IMR-90 (cell line): Measurements from ENCODE around the gene UPB1. TPM values are rescaled to one million over a fixed set of nuclear protein-coding genes. Genes with fewer than 3 reads are reported as not detected.
A peak's percentile ranks its signal among the peaks of the same experiment; 100 is the strongest.

Experiments
- ATAC-seq: fragments of 200-7000 bp; cut with Tn5 transposase; 2 replicates; pipeline ENCODE4 v1.9.1; 2020; ENCODE audit warnings: low read depth, mild to moderate bottlenecking, moderate library complexity
- BruUV-seq: library from RNA; stranded (reverse); fragments of 400-500 nt; replicated peaks from 2 replicates; lab custom pipeline; 2021; lab: Mats Ljungman, UMichigan
- CTCF ChIA-PET: fragments of 300-600 bp; formaldehyde crosslinking; extraction: SDS; loops from one replicate; lab custom pipeline; 2021; ENCODE audit warnings: antibody characterized with exemption; lab: Yijun Ruan, JAX
- POLR2A ChIA-PET: fragments of 300-600 bp; sonication (Branson Sonifier 250); formaldehyde crosslinking; loops from one replicate; lab custom pipeline; 2022; ENCODE audit warnings: antibody characterized with exemption; ENCODE audit not compliant: unreplicated experiment; lab: Charles Lee
- DNase-seq: peaks from one replicate; pipeline ENCODE4 v3.0.0; 2013
- H2AFZ ChIP-seq: replicated peaks from 2 replicates; pipeline ENCODE3; 2013; ENCODE audit warnings: low read length, mild to moderate bottlenecking; ENCODE audit not compliant: poor library complexity
- H2AK5ac ChIP-seq: 2 replicates; pipeline ENCODE4 v1.6.1; 2013; ENCODE audit warnings: low read depth, low read length, inconsistent platforms
- H2AK9ac ChIP-seq: replicated peaks from 2 replicates; pipeline ENCODE3; 2013; ENCODE audit warnings: mild to moderate bottlenecking, low read depth, low read length, moderate library complexity; ENCODE audit not compliant: poor library complexity
- H2BK120ac ChIP-seq: 2 replicates; pipeline ENCODE4 v1.6.1; 2013; ENCODE audit warnings: low read depth, low read length, inconsistent platforms
- H2BK15ac ChIP-seq: 3 replicates; pipeline ENCODE4 v1.6.1; 2013; ENCODE audit warnings: low read depth, low read length, inconsistent platforms
- H2BK20ac ChIP-seq: 2 replicates; pipeline ENCODE4 v1.6.1; 2013; ENCODE audit warnings: low read depth, mild to moderate bottlenecking, inconsistent platforms, low read length, moderate library complexity
- H2BK5ac ChIP-seq: 2 replicates; pipeline ENCODE4 v1.6.1; 2013; ENCODE audit warnings: mild to moderate bottlenecking, low read depth, low read length, inconsistent platforms; ENCODE audit not compliant: poor library complexity, severe bottlenecking
- H3K14ac ChIP-seq: replicated peaks from 2 replicates; pipeline ENCODE4 v1.6.1; 2013; ENCODE audit warnings: low read depth, low read length, inconsistent platforms
- H3K18ac ChIP-seq: 2 replicates; pipeline ENCODE4 v1.6.1; 2013; ENCODE audit warnings: low read depth, low read length, control low read depth
- H3K23ac ChIP-seq: 2 replicates; pipeline ENCODE4 v1.6.1; 2013; ENCODE audit warnings: low read depth, low read length, inconsistent platforms
- H3K27ac ChIP-seq: 2 replicates; pipeline ENCODE4 v1.5.1; 2013; ENCODE audit warnings: mild to moderate bottlenecking, control low read depth, low read length; ENCODE audit not compliant: insufficient read depth
- H3K27me3 ChIP-seq: 2 replicates; pipeline ENCODE4 v1.6.1; 2013; ENCODE audit warnings: low read length; ENCODE audit not compliant: control insufficient read depth, insufficient read depth
- H3K36me3 ChIP-seq: 2 replicates; pipeline ENCODE4 v1.6.1; 2013; ENCODE audit warnings: low read length, mixed read lengths; ENCODE audit not compliant: control insufficient read depth, insufficient read depth
- H3K4ac ChIP-seq: 2 replicates; pipeline ENCODE4 v1.6.1; 2013; ENCODE audit warnings: low read depth, low read length, inconsistent platforms
- H3K4me1 ChIP-seq: 2 replicates; pipeline ENCODE4 v1.6.1; 2013; ENCODE audit warnings: low read length, mixed read lengths; ENCODE audit not compliant: control insufficient read depth, insufficient read depth
- H3K4me2 ChIP-seq: 2 replicates; pipeline ENCODE4 v1.6.1; 2013; ENCODE audit warnings: low read depth, mild to moderate bottlenecking, control low read depth, low read length, moderate library complexity
- H3K4me3 ChIP-seq: 2 replicates; pipeline ENCODE4 v1.5.1; 2013; ENCODE audit warnings: low read depth, mild to moderate bottlenecking, control low read depth, low read length, moderate library complexity; ENCODE audit not compliant: insufficient read depth
- H3K56ac ChIP-seq: 2 replicates; pipeline ENCODE4 v1.6.1; 2013; ENCODE audit warnings: low read length, inconsistent platforms; ENCODE audit not compliant: insufficient read depth; ENCODE audit errors: extremely low read depth
- H3K79me1 ChIP-seq, 2 experiments: 2 replicates each; pipeline ENCODE4 v1.6.1; 2013; ENCODE audit warnings: low read length in 2 of 2, inconsistent platforms in 1 of 2, low read depth in 1 of 2
- H3K9ac ChIP-seq: 2 replicates; pipeline ENCODE4 v1.6.1; 2013; ENCODE audit warnings: low read depth, low read length, control low read depth
- H3K9me1 ChIP-seq: 2 replicates; pipeline ENCODE4 v1.6.1; 2013; ENCODE audit warnings: low read length, inconsistent platforms; ENCODE audit not compliant: insufficient read depth
- H3K9me3 ChIP-seq: 2 replicates; pipeline ENCODE4 v1.6.1; 2013; ENCODE audit warnings: low read length; ENCODE audit not compliant: control insufficient read depth, insufficient read depth
- H4K20me1 ChIP-seq: 2 replicates; pipeline ENCODE4 v1.6.1; 2013; ENCODE audit warnings: low read length, inconsistent platforms; ENCODE audit not compliant: insufficient read depth
- H4K5ac ChIP-seq: 2 replicates; pipeline ENCODE4 v1.6.1; 2013; ENCODE audit warnings: mild to moderate bottlenecking, low read depth, low read length, control low read depth
- H4K8ac ChIP-seq, 2 experiments: 2 replicates each; pipeline ENCODE4 v1.6.1; 2013; ENCODE audit warnings: low read depth in 2 of 2, low read length in 2 of 2, control low read depth in 1 of 2, inconsistent platforms in 1 of 2
- H4K91ac ChIP-seq: 2 replicates; pipeline ENCODE4 v1.6.1; 2013; ENCODE audit warnings: low read depth, low read length, inconsistent platforms; ENCODE audit not compliant: insufficient read depth
- BHLHE40 ChIP-seq: fragments of 150-350 bp; IDR thresholded peaks from 2 replicates; pipeline ENCODE4 v1.6.1; 2016; ENCODE audit warnings: mild to moderate bottlenecking, low read depth, low read length
- CEBPB ChIP-seq: IDR thresholded peaks from 2 replicates; pipeline ENCODE4 v1.6.1; 2012; ENCODE audit warnings: low read depth, low read length, improper control_type of control experiment
- CHD1 ChIP-seq: IDR thresholded peaks from 2 replicates; pipeline ENCODE4 v1.6.1; 2012; ENCODE audit warnings: low read depth, low read length, improper control_type of control experiment
- MAFK ChIP-seq: IDR thresholded peaks from 2 replicates; pipeline ENCODE4 v1.6.1; 2012; ENCODE audit warnings: low read depth, low read length, improper control_type of control experiment
- MAZ ChIP-seq: IDR thresholded peaks from 2 replicates; pipeline ENCODE4 v1.6.1; 2012; ENCODE audit warnings: low read depth, mild to moderate bottlenecking, low read length, improper control_type of control experiment, moderate library complexity, borderline replicate concordance
- MXI1 ChIP-seq: IDR thresholded peaks from 2 replicates; pipeline ENCODE4 v1.6.1; 2012; ENCODE audit warnings: low read depth, mild to moderate bottlenecking, low read length, moderate library complexity, borderline replicate concordance
- POLR2A ChIP-seq: IDR thresholded peaks from 2 replicates; pipeline ENCODE4 v1.6.1; 2012; ENCODE audit warnings: mild to moderate bottlenecking, low read depth, low read length
- RCOR1 ChIP-seq: IDR thresholded peaks from 2 replicates; pipeline ENCODE4 v1.6.1; 2012; ENCODE audit warnings: mild to moderate bottlenecking, low read length, improper control_type of control experiment; ENCODE audit not compliant: insufficient replicate concordance
- WGBS, 2 experiments: methylation state at CpG; one replicate each; pipeline versions ENCODE4 v1.1.5 to v1.1.7; 2013; ENCODE audit warnings: missing lambda C conversion rate in 2 of 2; ENCODE audit not compliant: insufficient read length in 1 of 2; ENCODE audit errors: extremely low coverage in 2 of 2; 5-methylcytosine and 5-hydroxymethylcytosine counted together
- dilution Hi-C: fragments of 300-500 bp; cut with HindIII; formaldehyde crosslinking; loops from one replicate; pipeline ENCODE4 v1.14.3; 2018; ENCODE audit warnings: low sequenced_read_pairs; ENCODE audit not compliant: unreplicated experiment
- in situ Hi-C: fragments of 300-500 bp; cut with MboI; formaldehyde crosslinking; loops from 3 replicates; pipeline ENCODE4 v1.14.3; 2019; ENCODE audit warnings: low sequenced_read_pairs, inconsistent platforms, mixed read lengths
- intact Hi-C: fragments of 100-400 bp; cut with micrococcal nuclease; formaldehyde crosslinking; loops from 2 replicates; pipeline ENCODE4 v1.10.0; 2022
- polyA plus RNA-seq, 3 experiments: library from polyadenylated mRNA; depleted of rRNA; stranded (reverse); fragments of >200 nt; gene quantifications; 2 replicates each; pipeline ENCODE4 v1.2.3, GENCODE V29; 2012; ENCODE audit warnings: low replicate concordance in 1 of 3
- total RNA-seq: library from RNA; depleted of rRNA; stranded (reverse); fragments of >200 nt; gene quantifications from 2 replicates; pipeline ENCODE4 v1.2.3, GENCODE V29; 2012
- TF ChIP-seq, protein P1 (sequence below): fragments of 150-350 bp; IDR thresholded peaks from 2 replicates; pipeline ENCODE4 v1.6.1; 2016; ENCODE audit warnings: low read depth, mild to moderate bottlenecking, low read length, moderate library complexity, borderline replicate concordance
- TF ChIP-seq, protein P2 (sequence below): conservative IDR thresholded peaks from 2 replicates; pipeline ENCODE4 v1.5.1; 2012; ENCODE audit warnings: mild to moderate bottlenecking, low read depth, low read length, improper control_type of control experiment
- TF ChIP-seq, protein P3 (sequence below): fragments of 150-350 bp; IDR thresholded peaks from 2 replicates; pipeline ENCODE4 v1.6.1; 2017; ENCODE audit warnings: mild to moderate bottlenecking, antibody characterized with exemption, low read length, low read depth

Gene UPB1
- total and polyA plus RNA-seq, 2 of the 4 experiments (the other 2 are of a cell fraction) = under 0.01 to 0.02 TPM

DNA sequence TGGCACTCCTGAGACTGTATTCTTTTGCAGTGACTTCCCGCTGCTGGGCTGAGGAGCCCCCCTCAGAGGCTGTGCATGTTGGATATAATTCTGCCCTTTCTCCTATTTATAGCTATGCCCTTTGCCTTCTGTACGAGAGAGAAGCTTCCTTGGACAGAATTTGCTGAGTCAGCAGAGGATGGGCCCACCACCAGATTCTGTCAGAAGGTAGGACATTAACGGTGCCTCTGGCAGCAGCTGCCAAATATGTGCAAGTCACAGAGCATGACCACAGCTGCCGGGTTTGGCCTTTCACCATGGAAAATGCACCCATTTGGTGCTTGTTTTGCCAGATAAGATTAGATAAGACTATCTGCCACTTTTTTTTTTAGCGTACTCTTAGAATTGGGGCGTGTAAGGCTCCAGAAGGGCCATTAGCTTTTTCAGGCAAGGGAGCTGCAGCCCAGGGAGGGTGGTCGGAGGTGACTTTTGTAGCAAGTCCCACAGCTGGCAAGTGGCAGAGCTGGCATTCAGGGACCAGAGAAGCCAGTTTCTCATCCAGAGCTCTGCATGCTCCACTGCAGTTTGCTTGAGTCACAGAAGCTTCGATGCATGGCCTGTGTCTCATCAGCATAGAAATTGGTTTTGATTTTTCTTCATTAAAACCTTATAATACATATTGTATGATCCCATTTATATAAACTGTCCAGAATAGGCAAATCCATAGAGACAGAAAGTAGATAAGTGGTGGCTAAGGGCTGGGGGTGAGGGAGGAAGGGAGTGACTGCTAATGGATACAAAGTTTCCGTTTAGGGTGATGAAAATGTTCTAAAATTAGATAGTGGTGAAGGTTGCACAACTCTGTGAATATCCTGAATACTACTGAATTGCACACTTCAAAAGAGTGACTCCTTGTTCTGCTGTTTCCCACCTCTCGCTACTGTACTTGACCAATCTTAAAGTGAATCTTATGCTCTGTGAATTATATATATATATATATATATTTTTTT, 15.8 kb downstream of the UPB1 start (continued):
- TF ChIP-seq, protein P1, sequence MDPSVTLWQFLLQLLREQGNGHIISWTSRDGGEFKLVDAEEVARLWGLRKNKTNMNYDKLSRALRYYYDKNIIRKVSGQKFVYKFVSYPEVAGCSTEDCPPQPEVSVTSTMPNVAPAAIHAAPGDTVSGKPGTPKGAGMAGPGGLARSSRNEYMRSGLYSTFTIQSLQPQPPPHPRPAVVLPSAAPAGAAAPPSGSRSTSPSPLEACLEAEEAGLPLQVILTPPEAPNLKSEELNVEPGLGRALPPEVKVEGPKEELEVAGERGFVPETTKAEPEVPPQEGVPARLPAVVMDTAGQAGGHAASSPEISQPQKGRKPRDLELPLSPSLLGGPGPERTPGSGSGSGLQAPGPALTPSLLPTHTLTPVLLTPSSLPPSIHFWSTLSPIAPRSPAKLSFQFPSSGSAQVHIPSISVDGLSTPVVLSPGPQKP = no peak

DNA sequence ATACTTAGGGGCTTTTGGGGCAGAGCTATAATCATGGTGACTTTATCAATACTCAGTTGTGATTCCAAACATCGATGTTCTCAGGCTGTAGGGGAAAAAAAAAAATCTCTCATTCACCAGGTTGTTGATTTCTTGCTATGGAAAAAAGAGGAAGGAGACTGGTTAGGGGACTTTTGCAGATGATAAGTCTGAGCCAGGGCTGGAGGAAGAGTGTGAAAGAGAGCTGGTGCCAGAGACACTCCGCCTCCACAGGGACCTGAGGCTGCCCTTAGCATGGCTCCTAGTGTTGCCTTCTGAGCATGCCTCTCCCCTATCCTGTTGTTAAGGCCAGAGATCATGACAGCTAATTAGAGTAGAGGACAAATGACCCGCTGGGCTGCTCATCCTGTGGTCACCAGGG, 16.9 kb downstream of the UPB1 start:
- H2BK20ac ChIP-seq = no peak overlapping the region
- BruUV-seq = no TSS peak
- dilution Hi-C loops = no loop called here
- peaks cover 16% of the 10 kb centered on the region for H3K4me1 ChIP-seq
- H2BK120ac ChIP-seq = no peak overlapping the region
- no peaks in the 10 kb centered on the region for H4K20me1 ChIP-seq
- H3K27ac ChIP-seq = no peak overlapping the region
- 0 out of 2 replicates have a peak, but pooled peaks cover 4% of the 10 kb centered on the region for H3K9me1 ChIP-seq
- no peak overlapping the region for H3K4me3 ChIP-seq
- no peak overlapping the region; the same call in 1 of the 2 replicates for H3K14ac ChIP-seq
- no peak overlapping the region for H4K91ac ChIP-seq
- H3K56ac ChIP-seq = no peak overlapping the region
- H2AK5ac ChIP-seq = peak overlapping the region; percentile 51; the same call in 1 of the 2 replicates
- in situ Hi-C loops = no loop called here
- no peak overlapping the region for H2AFZ ChIP-seq
- no peaks in the 10 kb centered on the region for H3K36me3 ChIP-seq
- 0 out of 2 replicates have a peak overlapping the region, but pooled peaks have one; percentile 33 for H3K4ac ChIP-seq
- intact Hi-C loops = no loop called here
- no peak overlapping the region for H4K8ac ChIP-seq
- WGBS, 2 experiments = no CpG with 5 or more reads among the region's 3 CpGs
- ChIA-PET CTCF (interaction anchor here (0.6 kb wide), 1 partner anchor 9 kb away, joined by 3 read pairs; no protein-coding TSS in a partner anchor), POLR2A (no interaction called here)
- H3K27me3 ChIP-seq = peaks cover 6% of the 10 kb centered on the region; the same call in 1 of the 2 replicates
- no peak overlapping the region for H3K9ac ChIP-seq
- DNase-seq = no peak
- H4K5ac ChIP-seq = no peak overlapping the region
- no peak overlapping the region for H2BK15ac ChIP-seq
- H3K79me1 ChIP-seq = no peaks in the 10 kb centered on the region
- no peak overlapping the region for H2AK9ac ChIP-seq
- no peak overlapping the region for H3K4me2 ChIP-seq
- ATAC-seq = no peak
- H3K18ac ChIP-seq = no peak overlapping the region
- H2BK5ac ChIP-seq = no peak overlapping the region
- H3K9me3 ChIP-seq = no peaks in the 10 kb centered on the region
- no peak overlapping the region for H3K23ac ChIP-seq
- no peak for TF ChIP-seq MAFK
- TF ChIP-seq, protein P2, sequence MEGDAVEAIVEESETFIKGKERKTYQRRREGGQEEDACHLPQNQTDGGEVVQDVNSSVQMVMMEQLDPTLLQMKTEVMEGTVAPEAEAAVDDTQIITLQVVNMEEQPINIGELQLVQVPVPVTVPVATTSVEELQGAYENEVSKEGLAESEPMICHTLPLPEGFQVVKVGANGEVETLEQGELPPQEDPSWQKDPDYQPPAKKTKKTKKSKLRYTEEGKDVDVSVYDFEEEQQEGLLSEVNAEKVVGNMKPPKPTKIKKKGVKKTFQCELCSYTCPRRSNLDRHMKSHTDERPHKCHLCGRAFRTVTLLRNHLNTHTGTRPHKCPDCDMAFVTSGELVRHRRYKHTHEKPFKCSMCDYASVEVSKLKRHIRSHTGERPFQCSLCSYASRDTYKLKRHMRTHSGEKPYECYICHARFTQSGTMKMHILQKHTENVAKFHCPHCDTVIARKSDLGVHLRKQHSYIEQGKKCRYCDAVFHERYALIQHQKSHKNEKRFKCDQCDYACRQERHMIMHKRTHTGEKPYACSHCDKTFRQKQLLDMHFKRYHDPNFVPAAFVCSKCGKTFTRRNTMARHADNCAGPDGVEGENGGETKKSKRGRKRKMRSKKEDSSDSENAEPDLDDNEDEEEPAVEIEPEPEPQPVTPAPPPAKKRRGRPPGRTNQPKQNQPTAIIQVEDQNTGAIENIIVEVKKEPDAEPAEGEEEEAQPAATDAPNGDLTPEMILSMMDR = no peak
- TF ChIP-seq RCOR1 = no peak
- TF ChIP-seq BHLHE40 = no peak
- TF ChIP-seq, protein P3, sequence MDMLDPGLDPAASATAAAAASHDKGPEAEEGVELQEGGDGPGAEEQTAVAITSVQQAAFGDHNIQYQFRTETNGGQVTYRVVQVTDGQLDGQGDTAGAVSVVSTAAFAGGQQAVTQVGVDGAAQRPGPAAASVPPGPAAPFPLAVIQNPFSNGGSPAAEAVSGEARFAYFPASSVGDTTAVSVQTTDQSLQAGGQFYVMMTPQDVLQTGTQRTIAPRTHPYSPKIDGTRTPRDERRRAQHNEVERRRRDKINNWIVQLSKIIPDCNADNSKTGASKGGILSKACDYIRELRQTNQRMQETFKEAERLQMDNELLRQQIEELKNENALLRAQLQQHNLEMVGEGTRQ = no peak
- no peak for TF ChIP-seq MXI1
- TF ChIP-seq CEBPB = no peak
- TF ChIP-seq CHD1 = no peak
- TF ChIP-seq MAZ = no peak
- no peak for TF ChIP-seq POLR2A
